GM23338 (cell line): ENCODE measurements around the gene ZBTB26. TPM values are rescaled to one million over a fixed set of nuclear protein-coding genes. Genes with fewer than 3 reads are reported as not detected.
A peak's percentile ranks its signal among the peaks of the same experiment; 100 is the strongest.

Experiments used
- ATAC-seq: fragments of 200-7000 bp; cut with Tn5 transposase; 3 replicates; pipeline ENCODE4 v1.9.1; 2020
- DNase-seq: peaks from one replicate; pipeline ENCODE4 v3.0.0-alpha.2; 2015; ENCODE audit warnings: low spot score
- H2AFZ ChIP-seq: fragments of 200-600 bp; sonication (generic); 2 replicates; pipeline ENCODE4 v1.8.0; 2016; ENCODE audit warnings: antibody characterized with exemption, mild to moderate bottlenecking, moderate library complexity
- H3F3A ChIP-seq: fragments of 200-600 bp; sonication (generic); replicated peaks from 2 replicates; pipeline ENCODE4 v1.8.0; 2017; ENCODE audit warnings: antibody characterized with exemption, mixed run types, low read depth
- H3K27ac ChIP-seq: fragments of 200-600 bp; sonication (generic); 2 replicates; pipeline ENCODE4 v1.6.1; 2016; ENCODE audit warnings: low read depth
- H3K27me3 ChIP-seq: fragments of 200-600 bp; sonication (generic); 2 replicates; pipeline ENCODE4 v1.8.0; 2016; ENCODE audit warnings: mild to moderate bottlenecking, mixed run types, moderate library complexity; ENCODE audit not compliant: insufficient read depth
- H3K36me3 ChIP-seq: fragments of 200-600 bp; sonication (generic); 2 replicates; pipeline ENCODE4 v1.8.0; 2016; ENCODE audit warnings: mild to moderate bottlenecking; ENCODE audit not compliant: insufficient read depth
- H3K4me1 ChIP-seq: fragments of 200-600 bp; sonication (generic); 2 replicates; pipeline ENCODE4 v1.8.0; 2016; ENCODE audit warnings: mild to moderate bottlenecking, moderate library complexity; ENCODE audit not compliant: insufficient read depth
- H3K4me2 ChIP-seq: fragments of 200-600 bp; sonication (generic); 2 replicates; pipeline ENCODE4 v1.7.1; 2017; ENCODE audit warnings: mixed run types
- H3K4me3 ChIP-seq: fragments of 200-600 bp; sonication (generic); 2 replicates; pipeline ENCODE4 v1.6.1; 2016; ENCODE audit warnings: mixed run types
- H3K79me2 ChIP-seq: fragments of 200-600 bp; sonication (generic); replicated peaks from 2 replicates; pipeline ENCODE4 v1.8.0; 2017; ENCODE audit warnings: mild to moderate bottlenecking; ENCODE audit not compliant: insufficient read depth
- H3K9me2 ChIP-seq: fragments of 200-600 bp; sonication (generic); 2 replicates; pipeline ENCODE4 v1.8.0; 2017; ENCODE audit not compliant: insufficient read depth
- H4K20me1 ChIP-seq: fragments of 200-600 bp; sonication (generic); replicated peaks from 2 replicates; pipeline ENCODE4 v1.8.0; 2017; ENCODE audit warnings: mild to moderate bottlenecking; ENCODE audit not compliant: insufficient read depth
- H3K27ac Mint-ChIP-seq: 2 replicates; pipeline ENCODE4 v1.8.0; 2020; ENCODE audit warnings: inconsistent platforms, mild to moderate bottlenecking, moderate library complexity, mixed read lengths
- H3K27me3 Mint-ChIP-seq: 3 replicates; pipeline ENCODE4 v1.8.0; 2022; ENCODE audit warnings: low read depth, mild to moderate bottlenecking, moderate library complexity, mixed read lengths, inconsistent platforms; ENCODE audit not compliant: insufficient read depth, poor library complexity
- H3K36me3 Mint-ChIP-seq: 3 replicates; pipeline ENCODE4 v1.8.0; 2021; ENCODE audit warnings: low read depth, mild to moderate bottlenecking, inconsistent platforms, moderate library complexity, mixed read lengths
- H3K4me1 Mint-ChIP-seq: 3 replicates; pipeline ENCODE4 v1.8.0; 2020; ENCODE audit warnings: mild to moderate bottlenecking, inconsistent platforms, mixed read lengths
- H3K4me3 Mint-ChIP-seq: 3 replicates; pipeline ENCODE4 v1.8.0; 2021; ENCODE audit warnings: moderate library complexity, mild to moderate bottlenecking, inconsistent platforms, mixed read lengths
- H3K9me3 Mint-ChIP-seq: 3 replicates; pipeline ENCODE4 v1.8.0; 2020; ENCODE audit warnings: moderate library complexity, mild to moderate bottlenecking, inconsistent platforms, mixed read lengths
- CREB1 ChIP-seq: fragments of 250-450 bp; sonication (Bioruptor Pico); IDR thresholded peaks from 2 replicates; pipeline ENCODE4 v1.5.0; 2020; ENCODE audit warnings: low read depth, mild to moderate bottlenecking, moderate library complexity
- ETS1 ChIP-seq: IDR thresholded peaks from 2 replicates; pipeline ENCODE4 v1.6.1; 2016; ENCODE audit warnings: antibody characterized with exemption
- EZH2 ChIP-seq: fragments of 200-600 bp; sonication (generic); IDR thresholded peaks from one replicate; pipeline ENCODE4 v1.8.0; 2017; ENCODE audit warnings: antibody characterized with exemption, mild to moderate bottlenecking, low read depth; ENCODE audit not compliant: unreplicated experiment
- NANOG ChIP-seq: IDR thresholded peaks from 2 replicates; pipeline ENCODE4 v1.6.1; 2016; ENCODE audit warnings: antibody characterized with exemption, borderline replicate concordance
- POLR2AphosphoS5 ChIP-seq: IDR thresholded peaks from 2 replicates; pipeline ENCODE4 v1.6.1; 2016; ENCODE audit warnings: antibody characterized with exemption, low read depth
- REST ChIP-seq: IDR thresholded peaks from one replicate; pipeline ENCODE4 v1.6.1; 2018; ENCODE audit warnings: antibody characterized with exemption; ENCODE audit not compliant: unreplicated experiment
- ZNF114 ChIP-seq: fragments of 250-450 bp; sonication (Bioruptor Pico); IDR thresholded peaks from 2 replicates; pipeline ENCODE4 v1.5.0; 2020; ENCODE audit warnings: mild to moderate bottlenecking, moderate library complexity
- polyA plus RNA-seq: library from polyadenylated mRNA; unstranded; fragments of >200 nt; fragmentation: Nextera tagmentation; extraction: Ambion mirVana; gene quantifications from 2 replicates; pipeline ENCODE4 v1.2.1, GENCODE V29; 2016
- total RNA-seq: library from RNA; depleted of rRNA; stranded (reverse); fragments of >200 nt; shearing (Covaris generic); gene quantifications from 2 replicates; pipeline ENCODE4 v1.2.3, GENCODE V29; 2014

ZBTB26 gene
- total and polyA plus RNA-seq, 2 experiments from 2014 or later, result 3.0 to 9.0 TPM

- H3K27ac Mint-ChIP-seq, result no peak overlapping the region
- ATAC-seq (no peak), DNase-seq (no peak)
- H3K9me2 ChIP-seq, result no peaks in the 10 kb centered on the region
- no peaks in the 10 kb centered on the region for H3F3A ChIP-seq
- H3K36me3 Mint-ChIP-seq, result peaks cover 6% of the 10 kb centered on the region
- no peak overlapping the region for H3K27ac ChIP-seq
- H3K4me1 ChIP-seq, result peaks cover 20% of the 10 kb centered on the region
- H3K4me1 Mint-ChIP-seq, result peaks cover 25% of the 10 kb centered on the region
- H3K9me3 Mint-ChIP-seq, result no peaks in the 10 kb centered on the region
- peaks cover 3% of the 10 kb centered on the region for H3K27me3 Mint-ChIP-seq
- H2AFZ ChIP-seq, result no peak overlapping the region
- no peak overlapping the region for H3K4me2 ChIP-seq
- H3K27me3 ChIP-seq, result no peaks in the 10 kb centered on the region
- H3K79me2 ChIP-seq, result peaks cover 83% of the 10 kb centered on the region
- no peak overlapping the region for H3K4me3 Mint-ChIP-seq
- 0 out of 2 replicates have a peak, but pooled peaks cover 8% of the 10 kb centered on the region for H4K20me1 ChIP-seq
- no peak overlapping the region for H3K4me3 ChIP-seq
- TF ChIP-seq EZH2 (no peak), POLR2AphosphoS5 (no peak), REST (no peak), NANOG (no peak), ETS1 (no peak), CREB1 (CRISPR knock-in tag) (no peak)
- no peaks in the 10 kb centered on the region for H3K36me3 ChIP-seq
Measured at GRCh38 chr9:122954253-122954691, 23.0 kb upstream of the ZBTB26 start.

GRCh38 chr9:122951056-122951455 is 19.7 kb upstream of the ZBTB26 start:
- Histone ChIP-seq H3K4me2 (no peak overlapping the region; the same call in 1 of the 2 replicates), H3K9me2 (no peaks in the 10 kb centered on the region), H3K27ac (peak overlapping the region; percentile 76), H3K79me2 (peaks cover 99% of the 10 kb centered on the region), H2AFZ (no peak overlapping the region), H3K4me1 (peaks cover 44% of the 10 kb centered on the region), H3K27me3 (no peaks in the 10 kb centered on the region), H3F3A (no peaks in the 10 kb centered on the region), H3K4me3 (no peak overlapping the region), H4K20me1 (peaks cover 8% of the 10 kb centered on the region; the same call in 1 of the 2 replicates), H3K36me3 (no peaks in the 10 kb centered on the region)
- H3K9me3 Mint-ChIP-seq, result no peaks in the 10 kb centered on the region
- no peaks in the 10 kb centered on the region for H3K36me3 Mint-ChIP-seq
- DNase-seq (no peak), ATAC-seq (no peak)
- 0 out of 3 replicates have a peak overlapping the region, but pooled peaks have one; percentile 7 for H3K4me3 Mint-ChIP-seq
- H3K4me1 Mint-ChIP-seq, result peaks cover 49% of the 10 kb centered on the region
- peak overlapping the region; percentile 57 for H3K27ac Mint-ChIP-seq
- H3K27me3 Mint-ChIP-seq, result peaks cover 3% of the 10 kb centered on the region
- TF ChIP-seq REST, result no peak
- no peak for TF ChIP-seq ZNF114 (CRISPR knock-in tag)
- TF ChIP-seq CREB1 (CRISPR knock-in tag), result no peak
- TF ChIP-seq ETS1, result no peak
